ENCODE results near the gene GALNT10. TPM values are rescaled to one million over a fixed set of nuclear protein-coding genes. Genes with fewer than 3 reads are reported as not detected.

GALNT10 gene
- total RNA-seq, 2 donors from 2014 or later: 30.2 to 43.4 TPM

DNA sequence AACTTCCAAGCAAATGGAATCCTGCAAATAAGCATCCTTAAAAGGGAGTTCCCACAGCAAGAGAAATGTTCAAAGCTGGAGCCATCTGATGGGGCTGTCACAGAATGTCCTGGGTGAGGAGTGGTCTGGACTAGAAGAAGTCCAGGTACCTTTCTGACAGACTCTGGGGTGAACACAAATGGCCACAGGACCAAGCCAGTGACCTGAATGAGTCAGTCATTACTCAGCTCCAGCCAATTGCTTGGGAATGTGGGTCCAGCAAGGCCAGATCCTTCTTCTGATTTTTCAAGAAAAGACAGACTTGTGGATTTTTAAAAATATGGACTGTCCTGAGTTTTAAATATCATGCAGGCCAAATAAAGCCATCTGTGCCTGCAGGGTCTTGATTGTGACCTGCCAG is 30.1 kb downstream of the GALNT10 start:
- no peak overlapping the region for H3K4me3 Mint-ChIP-seq

DNA sequence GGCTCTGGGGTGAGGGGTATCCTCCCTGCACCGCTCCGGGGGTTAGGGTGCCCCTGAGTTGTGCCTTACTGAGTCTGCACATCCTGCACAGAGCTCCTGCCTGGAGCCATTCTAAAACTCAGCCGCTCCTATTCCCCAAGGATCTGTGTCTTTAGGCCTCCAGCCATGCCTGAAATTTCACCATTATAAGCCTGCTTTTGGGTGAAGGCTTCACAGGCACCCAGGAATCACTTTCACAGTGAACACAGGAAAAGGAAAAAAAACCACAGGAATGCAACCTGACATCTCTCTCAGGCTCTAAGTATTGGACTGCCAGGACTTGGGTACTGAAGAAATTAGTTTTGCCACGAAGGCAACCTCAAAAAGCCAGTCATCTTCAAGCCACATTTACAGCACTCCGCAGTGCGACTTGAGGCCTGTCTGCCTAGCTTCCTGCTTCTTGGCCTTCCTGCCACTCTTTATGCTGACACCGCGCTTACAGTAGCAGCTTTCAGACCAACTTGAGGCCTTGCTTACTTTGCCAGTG is 30.9 kb downstream of the GALNT10 start:
- Mint-ChIP-seq H3K27ac (peak overlapping the region; percentile 22), H3K4me3 (no peak overlapping the region), H3K9me3 (peaks cover 4% of the 10 kb centered on the region), H3K4me1 (peaks cover 19% of the 10 kb centered on the region), H3K36me3 (ENCODE audit: low read depth) (peaks cover 21% of the 10 kb centered on the region), H3K27me3 (ENCODE audit: insufficient read depth) (no peaks in the 10 kb centered on the region)
- peaks cover 12% of the 10 kb centered on the region for H3K36me3 ChIP-seq (ENCODE audit: control insufficient read depth, insufficient read depth, low read length)
- H3K4me1 ChIP-seq (ENCODE audit: control insufficient read depth, insufficient read depth, low read length): no peaks in the 10 kb centered on the region
- DNase-seq: no peak
- peaks cover 3% of the 10 kb centered on the region for H3K9me3 ChIP-seq (ENCODE audit: control insufficient read depth, low read length)
- H3K4me3 ChIP-seq (ENCODE audit: low read length): no peak overlapping the region
- H3K27ac ChIP-seq (ENCODE audit: low read depth, low read length): peak overlapping the region; percentile 29
- H3K9ac ChIP-seq (ENCODE audit: extremely low read depth, low read length, poor library complexity, severe bottlenecking): no peak overlapping the region
- TF ChIP-seq, protein P1, sequence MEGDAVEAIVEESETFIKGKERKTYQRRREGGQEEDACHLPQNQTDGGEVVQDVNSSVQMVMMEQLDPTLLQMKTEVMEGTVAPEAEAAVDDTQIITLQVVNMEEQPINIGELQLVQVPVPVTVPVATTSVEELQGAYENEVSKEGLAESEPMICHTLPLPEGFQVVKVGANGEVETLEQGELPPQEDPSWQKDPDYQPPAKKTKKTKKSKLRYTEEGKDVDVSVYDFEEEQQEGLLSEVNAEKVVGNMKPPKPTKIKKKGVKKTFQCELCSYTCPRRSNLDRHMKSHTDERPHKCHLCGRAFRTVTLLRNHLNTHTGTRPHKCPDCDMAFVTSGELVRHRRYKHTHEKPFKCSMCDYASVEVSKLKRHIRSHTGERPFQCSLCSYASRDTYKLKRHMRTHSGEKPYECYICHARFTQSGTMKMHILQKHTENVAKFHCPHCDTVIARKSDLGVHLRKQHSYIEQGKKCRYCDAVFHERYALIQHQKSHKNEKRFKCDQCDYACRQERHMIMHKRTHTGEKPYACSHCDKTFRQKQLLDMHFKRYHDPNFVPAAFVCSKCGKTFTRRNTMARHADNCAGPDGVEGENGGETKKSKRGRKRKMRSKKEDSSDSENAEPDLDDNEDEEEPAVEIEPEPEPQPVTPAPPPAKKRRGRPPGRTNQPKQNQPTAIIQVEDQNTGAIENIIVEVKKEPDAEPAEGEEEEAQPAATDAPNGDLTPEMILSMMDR (conservative IDR thresholded peaks at IDR 0.05): no peak
- WGBS, 2 experiments (ENCODE audit: insufficient coverage in 1 of 2, insufficient read length in 1 of 2): 88 to 89% methylated on average over 7 to 8 of the region's 8 CpGs
- no peaks in the 10 kb centered on the region for H3K27me3 ChIP-seq (ENCODE audit: control insufficient read depth, insufficient read depth, low read length, poor library complexity, severe bottlenecking)

More for the DNA sequence above, 30.1 kb downstream of the GALNT10 start:
- H3K27ac ChIP-seq (ENCODE audit: low read depth, low read length): no peak overlapping the region
- peaks cover 19% of the 10 kb centered on the region for H3K4me1 Mint-ChIP-seq
- peaks cover 1% of the 10 kb centered on the region for H3K9me3 Mint-ChIP-seq
- TF ChIP-seq, protein P1 (conservative IDR thresholded peaks at IDR 0.05): no peak
- no peaks in the 10 kb centered on the region for H3K27me3 ChIP-seq (ENCODE audit: control insufficient read depth, insufficient read depth, low read length, poor library complexity, severe bottlenecking)
- H3K9ac ChIP-seq (ENCODE audit: extremely low read depth, low read length, poor library complexity, severe bottlenecking): no peak overlapping the region
- H3K27me3 Mint-ChIP-seq (ENCODE audit: insufficient read depth): no peaks in the 10 kb centered on the region
- peaks cover 10% of the 10 kb centered on the region for H3K36me3 ChIP-seq (ENCODE audit: control insufficient read depth, insufficient read depth, low read length)
- DNase-seq: no peak
- no peak overlapping the region for H3K27ac Mint-ChIP-seq
- peaks cover 19% of the 10 kb centered on the region for H3K36me3 Mint-ChIP-seq (ENCODE audit: low read depth)
- no peaks in the 10 kb centered on the region for H3K9me3 ChIP-seq (ENCODE audit: control insufficient read depth, low read length)
- H3K4me1 ChIP-seq (ENCODE audit: control insufficient read depth, insufficient read depth, low read length): no peaks in the 10 kb centered on the region
- no peak overlapping the region for H3K4me3 ChIP-seq (ENCODE audit: low read length)

DNA sequence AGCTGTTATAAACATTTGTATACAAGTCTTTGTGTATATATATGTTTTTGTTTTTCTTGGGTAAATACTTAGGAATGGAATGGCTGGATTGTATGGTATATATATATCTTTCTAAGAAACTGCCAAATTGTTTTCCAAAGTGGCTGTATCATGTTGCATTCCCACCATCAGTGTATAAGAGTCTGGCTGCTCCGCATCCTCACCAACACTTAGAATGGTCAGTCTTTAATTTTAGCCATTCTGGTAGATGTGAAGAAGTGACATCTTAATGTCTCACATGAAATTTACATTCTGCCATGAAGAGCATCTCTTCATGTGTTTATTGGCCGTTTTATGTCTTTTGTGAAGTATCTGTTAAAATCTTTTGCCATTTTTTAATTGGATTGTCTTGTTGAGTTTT is 31.9 kb downstream of the GALNT10 start:
- no peak for DNase-seq
- H3K9ac ChIP-seq (ENCODE audit: extremely low read depth, low read length, poor library complexity, severe bottlenecking): no peak overlapping the region
- H3K36me3 ChIP-seq (ENCODE audit: control insufficient read depth, insufficient read depth, low read length): peaks cover 22% of the 10 kb centered on the region
- TF ChIP-seq, protein P1 (conservative IDR thresholded peaks at IDR 0.05): no peak
- WGBS, 2 experiments (ENCODE audit: insufficient coverage in 1 of 2, insufficient read length in 1 of 2): 90 to 96% methylated on average over 2 of the region's 2 CpGs
- peaks cover 30% of the 10 kb centered on the region for H3K36me3 Mint-ChIP-seq (ENCODE audit: low read depth)
- H3K27me3 Mint-ChIP-seq (ENCODE audit: insufficient read depth): no peaks in the 10 kb centered on the region
- H3K9me3 Mint-ChIP-seq: peaks cover 14% of the 10 kb centered on the region
- no peaks in the 10 kb centered on the region for H3K27me3 ChIP-seq (ENCODE audit: control insufficient read depth, insufficient read depth, low read length, poor library complexity, severe bottlenecking)
- no peak overlapping the region for H3K27ac Mint-ChIP-seq
- no peak overlapping the region for H3K27ac ChIP-seq (ENCODE audit: low read depth, low read length)
- H3K4me1 Mint-ChIP-seq: peaks cover 19% of the 10 kb centered on the region
- no peak overlapping the region for H3K4me3 Mint-ChIP-seq
- no peak overlapping the region for H3K4me3 ChIP-seq (ENCODE audit: low read length)
- H3K9me3 ChIP-seq (ENCODE audit: control insufficient read depth, low read length): peaks cover 13% of the 10 kb centered on the region
- H3K4me1 ChIP-seq (ENCODE audit: control insufficient read depth, insufficient read depth, low read length): no peaks in the 10 kb centered on the region

All from endodermal cell (in vitro differentiated cells).